ENCODE data around the gene CCDC197.

GRCh38 chr14:94050231-94050880, 53.3 kb downstream of the CCDC197 start:
- no peak for TF ChIP-seq CTCF (IDR thresholded peaks at IDR 0.05)
- TF ChIP-seq POLR2A (IDR thresholded peaks at IDR 0.05): no peak

Measured in testis (tissue), 2 donors.